ENCODE data around the gene CXCL12.

The CXCL12 gene

DNA sequence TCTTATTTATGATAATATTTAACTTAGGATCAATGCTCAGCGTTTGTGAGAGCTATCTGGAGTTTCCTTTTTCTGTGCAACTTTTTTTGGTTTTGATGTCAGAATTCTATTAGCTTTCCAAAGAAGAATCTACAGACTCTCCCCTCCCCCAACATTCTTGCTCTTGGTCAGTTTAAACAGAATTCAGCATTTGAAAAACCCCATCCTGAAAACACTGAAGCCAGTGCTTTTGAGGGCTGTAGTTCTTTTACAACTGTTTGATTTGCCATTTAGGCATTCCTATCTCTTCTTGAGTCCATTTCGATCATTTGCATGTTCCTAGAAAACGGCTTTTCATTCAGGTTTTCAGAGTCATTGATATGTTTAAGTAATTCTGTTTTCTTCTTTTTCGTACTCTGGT, 15.6 kb upstream of the CXCL12 start:
- DNase-seq (ENCODE audit: low read depth) = no peak
- no peak overlapping the region for H3K4me3 ChIP-seq (ENCODE audit: low read depth, low read length)
- TF ChIP-seq, protein P1, sequence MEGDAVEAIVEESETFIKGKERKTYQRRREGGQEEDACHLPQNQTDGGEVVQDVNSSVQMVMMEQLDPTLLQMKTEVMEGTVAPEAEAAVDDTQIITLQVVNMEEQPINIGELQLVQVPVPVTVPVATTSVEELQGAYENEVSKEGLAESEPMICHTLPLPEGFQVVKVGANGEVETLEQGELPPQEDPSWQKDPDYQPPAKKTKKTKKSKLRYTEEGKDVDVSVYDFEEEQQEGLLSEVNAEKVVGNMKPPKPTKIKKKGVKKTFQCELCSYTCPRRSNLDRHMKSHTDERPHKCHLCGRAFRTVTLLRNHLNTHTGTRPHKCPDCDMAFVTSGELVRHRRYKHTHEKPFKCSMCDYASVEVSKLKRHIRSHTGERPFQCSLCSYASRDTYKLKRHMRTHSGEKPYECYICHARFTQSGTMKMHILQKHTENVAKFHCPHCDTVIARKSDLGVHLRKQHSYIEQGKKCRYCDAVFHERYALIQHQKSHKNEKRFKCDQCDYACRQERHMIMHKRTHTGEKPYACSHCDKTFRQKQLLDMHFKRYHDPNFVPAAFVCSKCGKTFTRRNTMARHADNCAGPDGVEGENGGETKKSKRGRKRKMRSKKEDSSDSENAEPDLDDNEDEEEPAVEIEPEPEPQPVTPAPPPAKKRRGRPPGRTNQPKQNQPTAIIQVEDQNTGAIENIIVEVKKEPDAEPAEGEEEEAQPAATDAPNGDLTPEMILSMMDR (IDR thresholded peaks at IDR 0.05; ENCODE audit: insufficient read depth, low read depth, low read length, missing control alignments) = no peak

DNA sequence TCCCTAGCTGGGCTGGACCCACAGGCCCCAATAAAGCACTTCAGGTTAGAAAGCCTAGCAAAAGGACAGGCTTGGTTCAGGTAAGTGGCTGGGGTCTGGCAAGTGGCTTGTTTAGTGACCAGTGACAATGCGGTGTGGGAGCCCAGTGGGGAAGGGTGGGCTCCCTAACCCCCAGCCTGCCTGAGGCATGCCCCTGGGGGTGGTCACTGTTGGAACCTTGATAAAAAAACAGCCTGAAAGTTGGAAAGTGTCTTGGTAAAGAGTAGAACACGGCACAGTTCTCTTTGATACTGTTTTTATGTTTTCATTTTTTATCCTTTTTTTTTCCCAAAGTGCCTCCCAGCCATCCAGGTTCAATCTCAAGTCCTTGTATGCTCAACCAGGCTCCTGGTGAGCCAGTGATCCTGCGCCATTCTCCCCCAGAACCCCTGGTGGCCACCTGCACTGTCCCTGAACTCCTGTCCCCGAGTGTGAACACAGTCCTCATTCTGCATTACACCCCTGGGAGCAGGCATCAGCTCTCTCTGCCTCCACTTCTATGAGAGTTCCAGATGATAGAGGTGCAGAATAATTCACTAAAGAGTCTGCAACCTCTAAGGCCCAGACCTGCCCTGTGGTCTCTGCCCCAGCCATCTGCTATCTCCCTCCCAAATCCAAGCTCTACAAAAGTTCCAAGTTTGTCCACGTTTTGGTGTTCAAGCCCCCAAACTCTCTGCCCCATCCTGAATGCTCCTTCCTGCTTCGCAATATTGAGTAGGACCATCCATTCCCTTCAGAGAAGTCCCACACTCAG, 15.0 kb upstream of the CXCL12 start:
- DNase-seq (ENCODE audit: low read depth) = no peak
- TF ChIP-seq, protein P1 (IDR thresholded peaks at IDR 0.05; ENCODE audit: insufficient read depth, low read depth, low read length, missing control alignments) = no peak
- no peak overlapping the region for H3K4me3 ChIP-seq (ENCODE audit: low read depth, low read length)

DNA sequence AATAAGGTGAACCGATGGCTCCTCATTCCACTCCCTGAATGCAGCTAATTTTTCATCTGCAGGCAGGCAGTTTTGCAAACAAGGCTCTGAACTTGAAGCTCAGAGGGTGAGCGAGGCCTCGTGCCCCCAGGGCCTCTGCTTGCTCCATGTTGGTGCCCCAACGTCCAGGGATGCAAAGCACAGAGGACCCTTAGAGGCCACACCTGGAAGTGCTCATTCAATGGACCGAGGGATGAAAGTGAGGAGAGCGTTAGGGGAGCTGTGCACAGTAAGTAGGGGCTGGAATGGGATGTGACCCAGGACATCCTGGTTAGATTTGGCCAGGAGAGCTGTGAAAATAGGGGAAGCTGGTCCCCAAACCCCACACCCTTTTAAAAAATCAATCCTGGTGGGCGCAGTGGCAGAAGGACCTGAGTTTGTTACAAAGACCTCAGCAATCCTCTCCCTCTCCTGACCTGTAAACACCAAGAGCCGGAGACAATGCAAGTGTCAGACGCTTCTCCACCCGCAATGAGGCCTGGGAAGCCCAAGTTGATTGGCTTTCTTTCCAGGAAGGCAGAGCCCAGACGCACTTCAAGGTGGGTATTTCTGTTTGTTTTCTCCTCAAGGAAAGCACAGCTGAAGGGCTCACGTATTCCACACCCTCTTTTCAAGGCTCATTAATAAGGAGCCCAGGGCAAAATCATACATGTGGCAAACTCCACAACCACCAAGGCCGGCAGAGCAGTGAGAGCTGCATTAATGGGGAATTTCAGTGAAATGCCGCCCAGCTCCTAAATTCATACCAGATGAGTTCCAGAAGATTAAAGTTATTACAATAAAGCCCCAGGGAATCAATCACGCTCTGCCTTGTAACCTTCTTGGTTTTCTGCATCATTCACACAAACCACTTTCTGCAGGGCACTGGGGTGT, 14.1 kb upstream of the CXCL12 start:
- TF ChIP-seq, protein P1 (IDR thresholded peaks at IDR 0.05; ENCODE audit: insufficient read depth, low read depth, low read length, missing control alignments) = no peak
- no peak overlapping the region for H3K4me3 ChIP-seq (ENCODE audit: low read depth, low read length)
- no peak for DNase-seq (ENCODE audit: low read depth)

DNA sequence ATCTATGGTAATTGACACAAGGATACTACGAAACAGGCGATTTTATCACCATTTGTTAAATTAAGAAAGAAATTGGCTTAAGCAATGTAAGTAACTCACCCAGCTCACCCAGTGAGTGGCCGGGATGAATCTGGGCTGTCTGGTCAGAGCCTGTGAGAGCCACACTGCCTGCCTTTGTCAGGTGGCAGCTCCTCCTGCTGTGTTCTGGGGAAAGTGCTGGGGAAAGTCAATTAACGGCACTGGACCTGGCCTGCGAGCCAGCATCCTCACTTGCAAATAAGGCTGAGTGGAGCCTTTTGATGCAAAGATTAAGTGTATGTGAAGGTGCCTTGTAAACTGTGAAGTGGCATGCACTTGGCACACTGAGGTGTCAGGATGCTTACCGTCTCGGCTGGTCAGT, 13.4 kb upstream of the CXCL12 start:
- DNase-seq (ENCODE audit: low read depth) = no peak
- no peak overlapping the region for H3K4me3 ChIP-seq (ENCODE audit: low read depth, low read length)
- TF ChIP-seq, protein P1 (IDR thresholded peaks at IDR 0.05; ENCODE audit: insufficient read depth, low read depth, low read length, missing control alignments) = no peak

DNA sequence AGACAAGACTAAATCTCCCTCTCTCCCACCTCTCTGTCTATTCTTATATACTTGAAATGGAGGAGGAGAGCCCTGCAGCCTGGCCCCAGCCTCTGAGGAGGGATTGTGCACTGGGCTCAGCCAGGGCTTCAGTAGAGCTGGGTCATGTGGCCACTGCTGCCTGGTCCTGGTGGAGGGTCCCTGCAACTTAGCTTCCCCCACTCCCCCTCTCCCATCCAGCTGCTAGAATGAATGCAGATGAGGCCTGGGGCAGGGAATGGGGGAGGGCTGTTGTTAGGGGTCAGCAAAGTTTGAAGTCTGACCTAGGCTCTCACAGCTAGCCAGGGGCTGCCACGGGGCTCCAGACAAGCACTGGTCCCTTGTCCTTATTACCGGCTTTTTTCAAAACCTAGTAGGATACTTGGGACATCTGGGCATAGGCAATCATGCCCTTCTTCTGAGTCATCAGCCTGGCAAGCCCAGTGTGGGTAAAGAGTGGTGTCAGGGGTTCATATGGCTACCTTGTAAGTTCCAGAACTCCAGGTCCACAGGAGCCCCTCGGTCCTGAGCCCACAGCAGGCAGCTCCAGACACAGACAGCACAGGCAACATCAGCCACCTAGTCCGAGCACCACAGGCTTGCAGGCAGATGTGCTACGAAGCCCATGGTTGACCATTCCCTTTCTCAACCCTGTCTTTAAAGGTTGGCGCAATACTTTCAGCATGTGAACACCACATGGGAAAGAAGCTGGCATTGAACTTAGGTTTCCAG, 12.8 kb upstream of the CXCL12 start:
- DNase-seq (ENCODE audit: low read depth) = no peak
- TF ChIP-seq, protein P1 (IDR thresholded peaks at IDR 0.05; ENCODE audit: insufficient read depth, low read depth, low read length, missing control alignments) = no peak
- no peak overlapping the region for H3K4me3 ChIP-seq (ENCODE audit: low read depth, low read length)

DNA sequence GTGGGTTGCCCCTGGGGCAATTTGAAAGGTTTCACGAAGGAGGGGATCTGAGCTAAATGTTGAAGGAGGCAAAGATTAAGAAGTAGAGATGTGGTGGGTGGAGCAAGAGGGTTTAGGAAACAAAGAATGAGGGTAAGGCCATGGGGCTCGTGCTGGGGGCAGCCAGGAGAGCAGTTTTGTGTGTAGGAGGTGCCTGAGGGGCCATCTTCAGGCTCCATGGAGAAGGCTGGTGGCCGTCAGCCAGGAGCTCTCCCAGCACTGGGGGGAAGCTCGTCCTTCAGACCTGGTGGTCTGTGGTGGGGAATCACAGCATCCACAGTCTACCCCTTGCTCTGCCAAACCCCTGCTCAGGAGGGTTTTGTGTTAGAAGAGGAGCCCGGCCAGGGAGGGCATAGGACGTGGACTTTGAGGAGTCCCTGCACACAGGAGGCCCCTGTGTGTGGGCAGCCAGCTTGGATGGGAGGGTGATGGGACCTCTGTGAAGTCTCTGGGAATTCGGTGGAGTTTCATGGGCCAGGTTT, 11.8 kb upstream of the CXCL12 start:
- DNase-seq (ENCODE audit: low read depth) = no peak
- TF ChIP-seq, protein P1 (IDR thresholded peaks at IDR 0.05; ENCODE audit: insufficient read depth, low read depth, low read length, missing control alignments) = no peak
- no peak overlapping the region for H3K4me3 ChIP-seq (ENCODE audit: low read depth, low read length)
